Osteocyte (in vitro differentiated cells): Measurements from ENCODE around the gene SH3D21. TPM values are rescaled to one million over a fixed set of nuclear protein-coding genes. Genes with fewer than 3 reads are reported as not detected.

Experiments
- DNase-seq: peaks from one replicate; pipeline ENCODE4 v3.0.0; 2021; ENCODE audit warnings: mixed read lengths; ENCODE audit not compliant: unreplicated experiment; ENCODE audit errors: extremely low spot score
- H3K27ac Mint-ChIP-seq: one replicate; pipeline ENCODE4 v1.8.0; 2021; ENCODE audit warnings: mild to moderate bottlenecking, mixed read lengths; ENCODE audit not compliant: unreplicated experiment
- H3K27me3 Mint-ChIP-seq: one replicate; pipeline ENCODE4 v1.8.0; 2021; ENCODE audit warnings: mixed read lengths; ENCODE audit not compliant: unreplicated experiment
- H3K36me3 Mint-ChIP-seq: one replicate; pipeline ENCODE4 v1.8.0; 2021; ENCODE audit warnings: mixed read lengths; ENCODE audit not compliant: unreplicated experiment
- H3K4me1 Mint-ChIP-seq: one replicate; pipeline ENCODE4 v1.8.0; 2021; ENCODE audit warnings: mixed read lengths; ENCODE audit not compliant: unreplicated experiment
- H3K4me3 Mint-ChIP-seq: one replicate; pipeline ENCODE4 v1.8.0; 2021; ENCODE audit warnings: mild to moderate bottlenecking, moderate library complexity, mixed read lengths; ENCODE audit not compliant: unreplicated experiment
- H3K9me3 Mint-ChIP-seq: one replicate; pipeline ENCODE4 v1.8.0; 2021; ENCODE audit warnings: mixed read lengths; ENCODE audit not compliant: unreplicated experiment
- CTCF ChIP-seq: fragments of 200-600 bp; sonication (generic); IDR thresholded peaks from 2 replicates; pipeline ENCODE4 v1.5.0; 2021; ENCODE audit warnings: antibody characterized with exemption, mild to moderate bottlenecking, moderate library complexity
- total RNA-seq: library from RNA; stranded (reverse); gene quantifications from 2 replicates; pipeline ENCODE4 v1.2.1, GENCODE V29; 2021

The SH3D21 gene
- total RNA-seq, 1 donor from 2014 or later, result 6.4 TPM

DNA sequence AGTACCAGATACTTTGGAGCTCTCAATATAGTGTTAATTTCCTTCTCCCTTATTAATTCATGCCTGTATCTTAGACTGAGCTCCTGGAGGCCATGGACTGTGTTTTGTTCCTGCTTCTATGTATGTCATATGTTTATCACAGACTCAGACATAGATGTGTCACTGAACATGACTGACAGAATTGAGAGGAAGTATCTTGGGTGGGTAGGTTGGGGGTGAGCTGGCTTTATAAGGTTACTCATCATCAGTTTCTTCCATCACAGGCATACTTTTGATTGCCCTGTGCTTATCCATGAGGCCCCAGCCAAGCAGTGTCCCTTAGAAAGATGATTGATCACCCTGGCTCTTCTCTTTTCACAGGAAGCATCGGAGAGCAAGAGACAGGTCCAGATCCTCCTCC lies 5.6 kb upstream of the SH3D21 start:
- no peak for DNase-seq
- peaks cover 41% of the 10 kb centered on the region for H3K36me3 Mint-ChIP-seq
- no peak overlapping the region for H3K4me3 Mint-ChIP-seq
- peaks cover 4% of the 10 kb centered on the region for H3K4me1 Mint-ChIP-seq
- H3K9me3 Mint-ChIP-seq, result no peaks in the 10 kb centered on the region
- H3K27me3 Mint-ChIP-seq, result no peaks in the 10 kb centered on the region
- TF ChIP-seq CTCF, result no peak
- H3K27ac Mint-ChIP-seq, result peak overlapping the region; percentile 28

DNA sequence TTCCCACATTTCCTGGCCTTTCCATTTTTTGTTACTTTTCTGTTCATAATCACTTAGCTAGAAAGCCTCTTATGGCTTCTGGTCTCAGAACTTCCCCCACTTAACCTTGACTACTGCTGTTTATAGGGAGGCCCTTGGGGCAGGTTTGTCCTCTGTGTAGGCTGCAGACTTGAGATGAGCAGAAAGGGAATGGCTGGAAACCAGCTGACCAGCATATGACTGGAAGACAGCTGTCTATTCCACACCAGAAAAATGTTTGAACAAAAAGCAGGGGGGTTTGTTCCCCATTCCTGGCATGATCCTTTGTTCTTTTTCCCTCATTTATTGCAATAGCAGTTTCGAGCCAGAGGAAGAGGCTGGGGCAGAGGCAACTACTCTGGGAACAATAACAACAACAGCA lies 4.9 kb upstream of the SH3D21 start:
- Mint-ChIP-seq H3K36me3 (peaks cover 41% of the 10 kb centered on the region), H3K9me3 (no peaks in the 10 kb centered on the region), H3K27ac (peak overlapping the region; percentile 58), H3K4me3 (no peak overlapping the region), H3K4me1 (peaks cover 10% of the 10 kb centered on the region), H3K27me3 (no peaks in the 10 kb centered on the region)
- DNase-seq, result no peak
- TF ChIP-seq CTCF, result no peak

- no peak for TF ChIP-seq CTCF
- H3K4me1 Mint-ChIP-seq, result peaks cover 17% of the 10 kb centered on the region
- peak overlapping the region; percentile 73 for H3K27ac Mint-ChIP-seq
- H3K36me3 Mint-ChIP-seq, result peaks cover 32% of the 10 kb centered on the region
- DNase-seq, result no peak
- H3K9me3 Mint-ChIP-seq, result no peaks in the 10 kb centered on the region
- no peaks in the 10 kb centered on the region for H3K27me3 Mint-ChIP-seq
- no peak overlapping the region for H3K4me3 Mint-ChIP-seq
These were observed 2.9 kb upstream of the SH3D21 start for GRCh38 chr1:36303244-36303643.

DNA sequence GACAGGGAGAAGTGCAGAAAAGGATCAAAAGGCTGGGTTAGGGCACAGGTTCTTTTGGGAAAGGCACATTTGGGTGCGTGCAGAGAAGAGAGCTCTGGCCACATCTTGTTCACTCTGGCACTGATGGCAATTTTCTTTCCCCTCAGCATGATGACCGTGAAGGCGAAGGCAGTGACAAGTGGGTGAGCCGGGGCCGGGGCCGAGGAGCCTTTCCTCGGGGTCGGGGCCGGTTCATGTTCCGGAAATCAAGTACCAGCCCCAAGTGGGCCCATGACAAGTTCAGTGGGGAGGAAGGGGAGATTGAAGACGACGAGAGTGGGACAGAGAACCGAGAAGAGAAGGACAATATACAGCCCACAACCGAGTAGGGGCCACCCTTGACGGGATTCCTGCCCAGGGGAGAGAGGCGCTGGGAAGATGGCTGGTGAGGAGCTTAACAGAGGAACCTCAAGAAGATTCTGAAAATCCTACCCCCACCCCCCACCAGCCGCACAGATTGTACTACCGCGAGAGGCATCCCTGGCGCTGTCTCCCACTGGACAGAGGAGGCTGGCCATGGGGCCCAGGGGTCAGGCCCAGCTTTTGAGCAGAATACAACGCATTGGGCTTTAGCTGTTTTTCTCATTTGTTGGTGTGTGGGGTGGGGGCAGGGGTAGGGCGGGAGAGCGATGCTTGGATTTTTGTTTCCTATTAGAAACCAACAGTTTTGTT lies 2.4 kb upstream of the SH3D21 start:
- no peaks in the 10 kb centered on the region for H3K27me3 Mint-ChIP-seq
- no peak for TF ChIP-seq CTCF
- H3K4me1 Mint-ChIP-seq, result peaks cover 17% of the 10 kb centered on the region
- DNase-seq, result no peak
- H3K4me3 Mint-ChIP-seq, result no peak overlapping the region
- H3K27ac Mint-ChIP-seq, result peak overlapping the region; percentile 73
- peaks cover 30% of the 10 kb centered on the region for H3K36me3 Mint-ChIP-seq
- no peaks in the 10 kb centered on the region for H3K9me3 Mint-ChIP-seq

DNA sequence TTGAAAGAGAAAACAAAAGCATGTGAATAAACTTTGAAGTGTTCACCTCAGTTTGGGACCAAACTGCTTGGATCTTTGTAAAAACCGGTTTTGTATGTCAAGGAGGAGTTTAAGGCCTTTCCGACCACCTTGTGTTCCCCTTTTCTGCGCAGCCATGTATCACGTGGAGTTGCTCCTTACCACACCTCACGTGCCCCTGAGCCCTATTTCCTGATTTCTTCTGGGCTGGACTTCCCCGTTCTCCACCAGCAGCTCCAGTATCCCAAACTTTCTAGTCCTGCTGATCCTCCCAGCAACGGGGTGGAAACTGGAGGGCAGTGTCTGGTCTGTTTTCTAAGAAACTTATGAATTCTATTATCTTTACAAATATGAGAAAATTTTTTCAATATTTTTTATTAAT lies 1.6 kb upstream of the SH3D21 start:
- Mint-ChIP-seq H3K4me3 (no peak overlapping the region), H3K9me3 (no peaks in the 10 kb centered on the region), H3K27ac (no peak overlapping the region), H3K27me3 (no peaks in the 10 kb centered on the region), H3K4me1 (peaks cover 17% of the 10 kb centered on the region), H3K36me3 (peaks cover 33% of the 10 kb centered on the region)
- TF ChIP-seq CTCF, result no peak
- no peak for DNase-seq
